ENCODE data around the gene PTPRZ1.

DNA sequence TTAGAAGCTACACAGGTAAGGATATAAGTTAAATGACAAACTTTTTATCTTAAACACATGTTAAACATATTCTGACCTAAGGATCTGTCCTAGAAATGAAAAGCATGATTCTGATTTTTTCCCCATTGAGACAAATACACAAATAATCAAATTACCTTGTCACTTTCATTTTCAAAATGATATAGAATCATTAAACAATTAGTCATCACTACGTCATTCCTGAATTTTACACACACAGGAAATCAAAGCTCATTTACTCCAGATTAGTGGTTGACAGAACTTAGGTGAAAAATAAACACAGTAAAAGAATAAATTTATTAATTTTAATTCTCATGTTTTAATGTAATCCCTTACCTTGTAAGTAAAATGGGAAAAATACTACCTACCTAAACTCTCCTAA is 182.1 kb downstream of the PTPRZ1 start:
- TF ChIP-seq, protein P1, sequence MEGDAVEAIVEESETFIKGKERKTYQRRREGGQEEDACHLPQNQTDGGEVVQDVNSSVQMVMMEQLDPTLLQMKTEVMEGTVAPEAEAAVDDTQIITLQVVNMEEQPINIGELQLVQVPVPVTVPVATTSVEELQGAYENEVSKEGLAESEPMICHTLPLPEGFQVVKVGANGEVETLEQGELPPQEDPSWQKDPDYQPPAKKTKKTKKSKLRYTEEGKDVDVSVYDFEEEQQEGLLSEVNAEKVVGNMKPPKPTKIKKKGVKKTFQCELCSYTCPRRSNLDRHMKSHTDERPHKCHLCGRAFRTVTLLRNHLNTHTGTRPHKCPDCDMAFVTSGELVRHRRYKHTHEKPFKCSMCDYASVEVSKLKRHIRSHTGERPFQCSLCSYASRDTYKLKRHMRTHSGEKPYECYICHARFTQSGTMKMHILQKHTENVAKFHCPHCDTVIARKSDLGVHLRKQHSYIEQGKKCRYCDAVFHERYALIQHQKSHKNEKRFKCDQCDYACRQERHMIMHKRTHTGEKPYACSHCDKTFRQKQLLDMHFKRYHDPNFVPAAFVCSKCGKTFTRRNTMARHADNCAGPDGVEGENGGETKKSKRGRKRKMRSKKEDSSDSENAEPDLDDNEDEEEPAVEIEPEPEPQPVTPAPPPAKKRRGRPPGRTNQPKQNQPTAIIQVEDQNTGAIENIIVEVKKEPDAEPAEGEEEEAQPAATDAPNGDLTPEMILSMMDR (tag by site-specific recombination; IDR thresholded peaks at IDR 0.05) = no peak
- TF ChIP-seq SETDB1 (IDR thresholded peaks at IDR 0.05; ENCODE audit: insufficient read length, low read length) (no peak), ZNF24 (tag by site-specific recombination; IDR thresholded peaks at IDR 0.05) (no peak), SALL2 (tag by site-specific recombination; IDR thresholded peaks at IDR 0.05; ENCODE audit: borderline replicate concordance) (no peak)
